ENCODE data around the gene ADAMTS13. TPM values are rescaled to one million over a fixed set of nuclear protein-coding genes. Genes with fewer than 3 reads are reported as not detected.

Gene ADAMTS13
- total and polyA plus RNA-seq, 9 of the 15 experiments (the other 6 are each of a cell fraction or from before 2014, with no cell fraction given), result 0.03 to 0.20 (median 0.04) TPM; not detected in 4

DNA sequence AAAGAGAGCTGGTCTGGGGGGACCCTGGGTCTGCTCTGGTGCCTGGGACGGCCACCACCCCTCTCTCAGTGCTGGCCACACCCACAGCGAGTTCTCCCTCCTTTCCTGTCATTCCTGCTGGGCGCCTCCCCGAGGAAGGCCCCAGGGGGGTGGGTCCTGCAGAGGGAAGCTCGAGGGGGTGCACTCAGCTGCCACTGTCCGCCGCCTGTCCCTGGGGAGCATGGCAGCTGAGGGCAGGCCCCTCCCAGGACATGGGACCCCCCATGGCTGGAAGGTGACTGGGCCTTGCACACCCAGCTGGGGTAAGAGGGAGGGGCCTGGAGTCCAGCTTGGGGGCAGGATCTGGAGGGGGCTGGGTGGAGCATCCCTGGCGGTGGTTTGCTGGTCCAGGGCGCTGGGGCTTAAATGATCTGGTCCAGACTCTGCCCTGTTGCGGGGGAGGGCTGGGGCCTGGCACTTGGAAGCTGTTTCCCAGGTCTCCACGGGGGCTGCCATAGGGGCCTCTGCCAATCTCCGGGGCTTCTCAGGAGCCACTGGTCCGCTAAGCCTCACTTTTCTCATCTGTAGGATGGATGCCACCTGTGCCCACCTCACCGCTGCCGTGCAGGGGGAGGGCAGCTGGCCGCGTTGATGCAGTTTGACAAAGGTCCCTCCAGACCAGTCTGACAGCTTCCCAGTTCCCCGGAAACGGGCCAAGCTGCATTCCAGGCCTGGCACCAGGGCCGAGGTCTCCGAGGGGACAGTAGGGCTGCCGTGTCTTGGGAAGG is 62.7 kb downstream of the ADAMTS13 start:
- TF ChIP-seq, protein P1, sequence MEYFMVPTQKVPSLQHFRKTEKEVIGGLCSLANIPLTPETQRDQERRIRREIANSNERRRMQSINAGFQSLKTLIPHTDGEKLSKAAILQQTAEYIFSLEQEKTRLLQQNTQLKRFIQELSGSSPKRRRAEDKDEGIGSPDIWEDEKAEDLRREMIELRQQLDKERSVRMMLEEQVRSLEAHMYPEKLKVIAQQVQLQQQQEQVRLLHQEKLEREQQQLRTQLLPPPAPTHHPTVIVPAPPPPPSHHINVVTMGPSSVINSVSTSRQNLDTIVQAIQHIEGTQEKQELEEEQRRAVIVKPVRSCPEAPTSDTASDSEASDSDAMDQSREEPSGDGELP (CRISPR knock-in tag; IDR thresholded peaks at IDR 0.05; ENCODE audit: borderline replicate concordance), result peak; percentile 26; the same call in 1 of the 2 replicates
- TF ChIP-seq ZNF165 (CRISPR knock-in tag; IDR thresholded peaks at IDR 0.05; ENCODE audit: borderline replicate concordance), result no peak
- BruUV-seq (replicated peaks), result no TSS peak
- in situ Hi-C loops (cut with MboI), result loop anchor here (5.0 kb wide), 1 partner anchor 298 kb away; no protein-coding TSS in a partner anchor
- Histone ChIP-seq H3K4me3 (no peak overlapping the region), H3K36me3 (ENCODE audit: control insufficient read depth, insufficient read depth, low read length) (no peaks in the 10 kb centered on the region), H3K79me2 (ENCODE audit: control insufficient read depth, insufficient read depth, low read length) (no peaks in the 10 kb centered on the region), H3K27me3 (ENCODE audit: control insufficient read depth in 2 of 2, insufficient read depth in 2 of 2, low read length in 2 of 2) (peaks cover 16 to 56% of the 10 kb centered on the region in 2 experiments), H3K27ac (ENCODE audit: extremely low read depth, low read depth, low read length) (no peak overlapping the region), H3K4me1 (replicated peaks in 1 of 2; ENCODE audit: control insufficient read depth in 2 of 2, insufficient read depth in 2 of 2, low read length in 2 of 2) (peaks cover 0 to 31% of the 10 kb centered on the region in 2 experiments; a peak in 3 of 5 replicates), H3K9me3 (replicated peaks; ENCODE audit: control insufficient read depth, insufficient read depth, low read depth, low read length) (no peaks in the 10 kb centered on the region), H2AFZ (ENCODE audit: low read depth, low read length) (no peak overlapping the region), H4K20me1 (replicated peaks; ENCODE audit: control insufficient read depth, insufficient read depth, low read length) (no peaks in the 10 kb centered on the region), H3K9ac (ENCODE audit: insufficient read depth in 1 of 2, low read depth in 2 of 2, low read length in 2 of 2) (peak overlapping the region in 1 of 2 experiments; percentile 5; a peak in 1 of 4 replicates), H3K9me1 (ENCODE audit: control insufficient read depth, insufficient read depth, low read length) (no peaks in the 10 kb centered on the region), H3K4me2 (ENCODE audit: insufficient read depth, low read length) (no peak overlapping the region)
- POLR2A ChIA-PET, result interaction anchor here (0.6 to 1.3 kb wide), 4 partner anchors 10 to 326 kb away, joined by 3 to 4 read pairs (median 3); no protein-coding TSS in a partner anchor
- DNase-seq (ENCODE audit: extremely low read depth in 1 of 4, low spot score in 3 of 4) (peak in 3 of 4 experiments; percentile 32 to 44 (median 42)), FAIRE-seq (no peak), ATAC-seq (0 out of 3 replicates have a peak, but pooled peaks have one; percentile 12)
- WGBS (ENCODE audit: insufficient coverage, low coverage, missing lambda C conversion rate), result 18% methylated on average over 16 of the region's 22 CpGs
- intact Hi-C loops (cut with micrococcal nuclease), result no loop called here
- CTCF ChIA-PET (ENCODE audit: low intra/inter-chr PET ratio), result interaction anchor here (0.9 to 2.0 kb wide), 3 partner anchors 87 to 463 kb away, joined by 3 to 33 read pairs (median 5); no protein-coding TSS in a partner anchor
